Kidney (tissue), 14 donors: ENCODE results near the gene ATP4A. TPM values are rescaled to one million over a fixed set of nuclear protein-coding genes. Genes with fewer than 3 reads are reported as not detected.

Experiments
- DNase-seq, 5 donors: peaks; one replicate each; pipeline ENCODE4 v3.0.0-alpha.2; 2013 to 2020
- FAIRE-seq: peaks from 2 replicates; lab custom pipeline; 2012; peaks lifted over from hg19 to GRCh38; lab: Jason Lieb, UNC
- H3K27ac ChIP-seq, 2 donors: one replicate each; pipeline ENCODE4 v1.7.0; 2013; ENCODE audit warnings: low read depth in 2 of 2, low read length in 2 of 2, inconsistent platforms in 1 of 2
- H3K27me3 ChIP-seq: one replicate; pipeline ENCODE4 v1.7.1; 2013; ENCODE audit warnings: low read length, inconsistent platforms; ENCODE audit not compliant: control insufficient read depth, insufficient read depth
- H3K36me3 ChIP-seq, 3 donors: one replicate each; pipeline versions ENCODE4 v1.7.0 to v1.7.1; 2013; ENCODE audit warnings: low read length in 3 of 3, control low read depth in 1 of 3, inconsistent platforms in 1 of 3; ENCODE audit not compliant: insufficient read depth in 3 of 3, control insufficient read depth in 2 of 3
- H3K4me1 ChIP-seq, 3 donors: one replicate each; pipeline versions ENCODE4 v1.7.0 to v1.7.1; 2013; ENCODE audit warnings: low read length in 3 of 3, inconsistent platforms in 1 of 3, low read depth in 1 of 3; ENCODE audit not compliant: control insufficient read depth in 2 of 3, insufficient read depth in 2 of 3
- H3K4me3 ChIP-seq, 3 donors: one replicate each; pipeline versions ENCODE4 v1.7.0 to v1.8.1; 2013; ENCODE audit warnings: low read length in 3 of 3, control low read depth in 1 of 3, inconsistent platforms in 1 of 3
- H3K9ac ChIP-seq, 3 donors: one replicate each; pipeline versions ENCODE4 v1.7.0 to v1.7.1; 2013; ENCODE audit warnings: low read length in 3 of 3, control low read depth in 1 of 3, inconsistent platforms in 1 of 3
- H3K9me3 ChIP-seq, 3 donors: one replicate each; pipeline versions ENCODE4 v1.7.0 to v1.7.1; 2013; ENCODE audit warnings: low read length in 3 of 3, control low read depth in 1 of 3, inconsistent platforms in 1 of 3; ENCODE audit not compliant: control insufficient read depth in 2 of 3, insufficient read depth in 1 of 3
- CTCF ChIP-seq: IDR thresholded peaks from 3 replicates; pipeline ENCODE4 v1.5.1; 2012; ENCODE audit warnings: mild to moderate bottlenecking, moderate library complexity, borderline replicate concordance; ENCODE audit not compliant: insufficient read depth; ENCODE audit errors: extremely low read depth
- intact Hi-C: fragments of 100-400 bp; cut with DNase I; formaldehyde crosslinking; loops from one replicate; pipeline ENCODE4 v1.11.1; 2022
- polyA plus RNA-seq: library from polyadenylated mRNA; stranded (reverse); fragments of 350-450 nt; fragmentation: Illumina TruSeq; extraction: RNeasy Lipid Tissue Mini Kit (QIAGEN cat#74804); gene quantifications from one replicate; pipeline ENCODE4 v1.2.3, GENCODE V29; 2014; ENCODE audit warnings: low read depth, low replicate concordance; ENCODE audit not compliant: insufficient read depth
- total RNA-seq: library from RNA; stranded (reverse); fragmentation: NEBNext Ultra II Directional; extraction: Animal tissue kit (Norgen Biotek cat#: 25700); gene quantifications from one replicate; pipeline ENCODE4 v1.2.1, GENCODE V29; 2021
- donor health status: control.
- donor health status: control.
- donor health status: control.
- donor health status: control.
- donor health status: control.
- donor health status: DM: yes; HTN: yes; CAD: no.
- donor health status: Normal renal cell carcinoma (clear cell type).

Gene ATP4A
- total and polyA plus RNA-seq, 2 donors from 2014 or later: not detected

- Histone ChIP-seq H3K27ac (no peak overlapping the region), H3K9me3 (no peaks in the 10 kb centered on the region), H3K4me3 (no peak overlapping the region), H3K4me1 (no peaks in the 10 kb centered on the region), H3K9ac (no peak overlapping the region), H3K36me3 (no peaks in the 10 kb centered on the region), H3K27me3 (no peaks in the 10 kb centered on the region)
- intact Hi-C loops: no loop called here
- DNase-seq (no peak), FAIRE-seq (no peak)
- no peak for TF ChIP-seq CTCF
Measured at GRCh38 chr19:35562776-35563175, 682 bp downstream of the ATP4A start.

- no peaks in the 10 kb centered on the region for H3K9me3 ChIP-seq
- no peak overlapping the region for H3K9ac ChIP-seq
- no peak overlapping the region for H3K4me3 ChIP-seq
- DNase-seq (peak in 1 of 5 donors; percentile 18), FAIRE-seq (no peak)
- TF ChIP-seq CTCF: no peak
- intact Hi-C loops: no loop called here
- H3K4me1 ChIP-seq: peaks cover 0 to 2% (median 0%) of the 10 kb centered on the region in 3 donors
- no peak overlapping the region for H3K27ac ChIP-seq
- peaks cover 1% of the 10 kb centered on the region for H3K27me3 ChIP-seq
- H3K36me3 ChIP-seq: no peaks in the 10 kb centered on the region
Measured at GRCh38 chr19:35562336-35562735, 1.1 kb downstream of the ATP4A start.

- no peak for TF ChIP-seq CTCF
- H3K4me1 ChIP-seq: peaks cover 0 to 2% (median 0%) of the 10 kb centered on the region in 3 donors
- no peak overlapping the region for H3K27ac ChIP-seq
Measured at GRCh38 chr19:35561436-35561835, 2.0 kb downstream of the ATP4A start.

GRCh38 chr19:35560677-35561076 lies 2.8 kb downstream of the ATP4A start:
- H3K36me3 ChIP-seq: no peaks in the 10 kb centered on the region
- H3K27me3 ChIP-seq: peaks cover 3% of the 10 kb centered on the region
- peaks cover 0 to 2% (median 0%) of the 10 kb centered on the region in 3 donors for H3K4me1 ChIP-seq
- H3K9ac ChIP-seq: no peak overlapping the region
- DNase-seq: peak in 1 of 5 donors; percentile 28
- H3K9me3 ChIP-seq: no peaks in the 10 kb centered on the region
- FAIRE-seq: no peak
- no peak overlapping the region for H3K27ac ChIP-seq
- no peak overlapping the region for H3K4me3 ChIP-seq
- no peak for TF ChIP-seq CTCF
- intact Hi-C loops: no loop called here

More at GRCh38 chr19:35561436-35561835, 2.0 kb downstream of the ATP4A start:
- H3K9me3 ChIP-seq: no peaks in the 10 kb centered on the region
- no peak for FAIRE-seq
- intact Hi-C loops: no loop called here
- H3K27me3 ChIP-seq: peaks cover 3% of the 10 kb centered on the region
- no peaks in the 10 kb centered on the region for H3K36me3 ChIP-seq
- no peak overlapping the region for H3K9ac ChIP-seq
- H3K4me3 ChIP-seq: no peak overlapping the region
- peak in 1 of 5 donors; percentile 31 for DNase-seq
